Testis (tissue), 3 donors: ENCODE data around the gene LLGL2. TPM values are rescaled to one million over a fixed set of nuclear protein-coding genes. Genes with fewer than 3 reads are reported as not detected.

ENCODE experiments used
- DNase-seq: peaks from one replicate; pipeline ENCODE4 v3.0.0-alpha.2; 2019
- H3K27ac ChIP-seq, 2 donors: fragments of 200-600 bp; sonication (generic); one replicate each; pipeline ENCODE4 v1.5.1; 2019
- H3K27me3 ChIP-seq: fragments of 200-600 bp; sonication (generic); one replicate; pipeline ENCODE4 v1.5.1; 2019
- H3K36me3 ChIP-seq: fragments of 200-600 bp; sonication (generic); one replicate; pipeline ENCODE4 v1.5.1; 2017; ENCODE audit warnings: low read depth; ENCODE audit errors: missing control alignments
- H3K4me1 ChIP-seq: fragments of 200-600 bp; sonication (generic); one replicate; pipeline ENCODE4 v1.5.1; 2019
- H3K4me3 ChIP-seq, 2 donors: fragments of 200-600 bp; sonication (generic); one replicate each; pipeline ENCODE4 v1.5.1; 2017 to 2019
- H3K9me3 ChIP-seq: fragments of 200-600 bp; sonication (generic); one replicate; pipeline ENCODE4 v1.5.1; 2017
- POLR2A ChIP-seq: fragments of 450-650 bp; IDR thresholded peaks from one replicate; pipeline ENCODE4 v1.6.1; 2017; ENCODE audit warnings: antibody characterized with exemption, mild to moderate bottlenecking, moderate library complexity
- WGBS, 2 donors: methylation state at CpG; one replicate each; pipeline ENCODE4 v1.1.5; 2018; 5-methylcytosine and 5-hydroxymethylcytosine counted together
- intact Hi-C: fragments of 100-400 bp; cut with DNase I; formaldehyde crosslinking; loops from one replicate; pipeline ENCODE4 v1.15.1; 2023; ENCODE audit warnings: low total_unique reads
- polyA plus RNA-seq: library from polyadenylated mRNA; stranded (reverse); fragments of 350-450 nt; fragmentation: Illumina TruSeq; extraction: RNeasy Lipid Tissue Mini Kit (QIAGEN cat#74804); gene quantifications from one replicate; pipeline ENCODE4 v1.2.3, GENCODE V29; 2014; ENCODE audit warnings: low read depth, low replicate concordance; ENCODE audit not compliant: insufficient read depth
- total RNA-seq, 2 donors: library from RNA; depleted of rRNA; stranded (reverse); fragments of >200 nt; gene quantifications; one replicate each; pipeline ENCODE4 v1.2.3, GENCODE V29; 2016
- TF ChIP-seq, protein P1 (sequence below), 3 experiments: fragments of 450-650 bp in 2 of 3; fragments of 200-600 bp in 1 of 3; sonication (generic) in 1 of 3; IDR thresholded peaks; one replicate each; pipeline ENCODE4 v1.5.1; 2016 to 2019; ENCODE audit warnings: antibody characterized with exemption in 3 of 3, mild to moderate bottlenecking in 2 of 3, moderate library complexity in 1 of 3

LLGL2 gene
- total and polyA plus RNA-seq, 3 donors from 2014 or later: 20.6 to 34.3 (median 22.9) TPM

- no peaks in the 10 kb centered on the region for H3K4me1 ChIP-seq
- intact Hi-C loops: no loop called here
- no peak for DNase-seq
- H3K36me3 ChIP-seq: no peaks in the 10 kb centered on the region
- WGBS, 2 donors: 90 to 93% methylated on average over 21 to 25 of the region's 25 CpGs
- H3K9me3 ChIP-seq: no peaks in the 10 kb centered on the region
- H3K27me3 ChIP-seq: no peaks in the 10 kb centered on the region
- no peak overlapping the region for H3K4me3 ChIP-seq
- no peak for TF ChIP-seq POLR2A
- TF ChIP-seq, protein P1, sequence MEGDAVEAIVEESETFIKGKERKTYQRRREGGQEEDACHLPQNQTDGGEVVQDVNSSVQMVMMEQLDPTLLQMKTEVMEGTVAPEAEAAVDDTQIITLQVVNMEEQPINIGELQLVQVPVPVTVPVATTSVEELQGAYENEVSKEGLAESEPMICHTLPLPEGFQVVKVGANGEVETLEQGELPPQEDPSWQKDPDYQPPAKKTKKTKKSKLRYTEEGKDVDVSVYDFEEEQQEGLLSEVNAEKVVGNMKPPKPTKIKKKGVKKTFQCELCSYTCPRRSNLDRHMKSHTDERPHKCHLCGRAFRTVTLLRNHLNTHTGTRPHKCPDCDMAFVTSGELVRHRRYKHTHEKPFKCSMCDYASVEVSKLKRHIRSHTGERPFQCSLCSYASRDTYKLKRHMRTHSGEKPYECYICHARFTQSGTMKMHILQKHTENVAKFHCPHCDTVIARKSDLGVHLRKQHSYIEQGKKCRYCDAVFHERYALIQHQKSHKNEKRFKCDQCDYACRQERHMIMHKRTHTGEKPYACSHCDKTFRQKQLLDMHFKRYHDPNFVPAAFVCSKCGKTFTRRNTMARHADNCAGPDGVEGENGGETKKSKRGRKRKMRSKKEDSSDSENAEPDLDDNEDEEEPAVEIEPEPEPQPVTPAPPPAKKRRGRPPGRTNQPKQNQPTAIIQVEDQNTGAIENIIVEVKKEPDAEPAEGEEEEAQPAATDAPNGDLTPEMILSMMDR (IDR thresholded peaks at IDR 0.05): no peak
- H3K27ac ChIP-seq: no peak overlapping the region
These were observed 84.8 kb downstream of the LLGL2 start for GRCh38 chr17:75610103-75610984.

DNA sequence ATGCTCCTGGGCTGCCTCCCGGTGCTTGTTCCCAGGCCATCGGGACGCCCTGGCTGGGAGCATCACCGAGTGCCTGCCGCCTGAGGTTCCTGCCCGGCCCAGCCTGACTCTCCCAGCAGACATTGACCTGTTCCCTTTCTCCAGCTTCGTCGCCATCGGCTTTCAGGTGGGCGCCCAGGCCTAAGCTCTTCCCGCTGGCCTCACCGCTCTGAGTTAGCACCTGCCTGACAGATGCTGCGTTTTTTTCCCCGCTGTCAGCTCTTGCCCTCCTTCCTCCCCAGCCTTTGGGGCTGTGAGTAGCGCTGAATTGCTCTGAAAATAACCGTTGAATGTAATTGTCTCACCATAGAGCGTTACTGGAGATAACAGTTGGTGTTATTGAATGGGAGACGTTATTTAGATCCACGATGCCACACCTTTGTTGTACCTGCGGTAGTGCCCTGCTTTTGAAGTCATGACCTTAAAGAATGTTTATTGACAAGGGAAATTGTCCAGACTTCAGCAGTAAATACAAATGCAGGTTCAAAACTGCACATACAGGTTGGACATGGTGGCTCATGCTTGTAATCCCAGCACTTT, 86.4 kb downstream of the LLGL2 start:
- DNase-seq: no peak
- intact Hi-C loops: no loop called here
- H3K4me1 ChIP-seq: no peaks in the 10 kb centered on the region
- no peak for TF ChIP-seq POLR2A
- TF ChIP-seq, protein P1 (IDR thresholded peaks at IDR 0.05): no peak
- no peak overlapping the region for H3K27ac ChIP-seq
- no peak overlapping the region for H3K4me3 ChIP-seq
- WGBS, 2 donors: 93 to 95% methylated on average over 13 to 20 of the region's 20 CpGs
- H3K27me3 ChIP-seq: no peaks in the 10 kb centered on the region
- no peaks in the 10 kb centered on the region for H3K9me3 ChIP-seq
- H3K36me3 ChIP-seq: no peaks in the 10 kb centered on the region

DNA sequence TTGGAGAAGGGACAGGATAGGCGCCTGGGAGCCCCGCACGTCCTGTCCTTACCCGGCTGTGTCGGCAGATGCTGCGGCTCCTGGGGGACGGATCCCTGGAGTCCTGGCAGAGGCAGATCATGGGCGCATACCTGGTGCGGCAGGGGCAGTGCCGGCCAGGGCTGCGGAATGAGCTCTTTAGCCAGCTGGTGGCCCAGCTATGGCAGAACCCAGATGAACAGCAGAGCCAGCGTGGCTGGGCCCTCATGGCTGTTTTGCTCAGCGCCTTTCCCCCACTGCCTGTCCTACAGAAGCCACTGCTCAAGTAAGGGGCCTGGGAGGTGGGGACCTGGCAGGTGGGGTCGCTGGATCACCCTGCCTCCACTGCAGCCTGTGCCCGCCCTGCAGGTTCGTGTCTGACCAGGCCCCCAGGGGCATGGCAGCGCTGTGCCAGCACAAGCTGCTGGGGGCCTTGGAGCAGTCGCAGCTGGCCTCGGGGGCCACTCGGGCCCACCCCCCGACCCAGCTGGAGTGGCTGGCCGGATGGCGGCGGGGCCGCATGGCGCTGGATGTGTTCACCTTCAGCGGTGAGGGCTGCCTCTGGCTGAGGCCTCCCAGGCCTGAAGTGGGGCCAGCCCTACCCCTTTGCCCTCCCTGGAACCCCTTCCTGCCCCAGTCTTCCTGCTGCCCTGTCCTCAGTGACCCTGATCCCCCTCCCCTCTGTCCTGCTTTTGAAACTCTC, 87.6 kb downstream of the LLGL2 start:
- TF ChIP-seq, protein P1 (IDR thresholded peaks at IDR 0.05): no peak
- no peak for TF ChIP-seq POLR2A
- no peaks in the 10 kb centered on the region for H3K9me3 ChIP-seq
- no peaks in the 10 kb centered on the region for H3K27me3 ChIP-seq
- H3K4me3 ChIP-seq: no peak overlapping the region
- H3K4me1 ChIP-seq: no peaks in the 10 kb centered on the region
- 85 to 87% methylated on average over 10 to 27 of the region's 27 CpGs for WGBS, 2 donors
- H3K36me3 ChIP-seq: no peaks in the 10 kb centered on the region
- intact Hi-C loops: no loop called here
- DNase-seq: no peak
- no peak overlapping the region for H3K27ac ChIP-seq

- H3K36me3 ChIP-seq: no peaks in the 10 kb centered on the region
These were observed 88.5 kb downstream of the LLGL2 start for GRCh38 chr17:75614006-75614405.

More at GRCh38 chr17:75614006-75614405, 88.5 kb downstream of the LLGL2 start:
- TF ChIP-seq POLR2A: no peak
- TF ChIP-seq, protein P1 (IDR thresholded peaks at IDR 0.05): no peak
- WGBS, 2 donors: 93 to 95% methylated on average over 8 to 12 of the region's 12 CpGs
- H3K27ac ChIP-seq: no peak overlapping the region
- intact Hi-C loops: no loop called here
- H3K9me3 ChIP-seq: no peaks in the 10 kb centered on the region
- H3K4me3 ChIP-seq: no peak overlapping the region
- no peaks in the 10 kb centered on the region for H3K27me3 ChIP-seq
- no peak for DNase-seq
- H3K4me1 ChIP-seq: no peaks in the 10 kb centered on the region
